ENCODE measurements around the gene GPD2.

DNA sequence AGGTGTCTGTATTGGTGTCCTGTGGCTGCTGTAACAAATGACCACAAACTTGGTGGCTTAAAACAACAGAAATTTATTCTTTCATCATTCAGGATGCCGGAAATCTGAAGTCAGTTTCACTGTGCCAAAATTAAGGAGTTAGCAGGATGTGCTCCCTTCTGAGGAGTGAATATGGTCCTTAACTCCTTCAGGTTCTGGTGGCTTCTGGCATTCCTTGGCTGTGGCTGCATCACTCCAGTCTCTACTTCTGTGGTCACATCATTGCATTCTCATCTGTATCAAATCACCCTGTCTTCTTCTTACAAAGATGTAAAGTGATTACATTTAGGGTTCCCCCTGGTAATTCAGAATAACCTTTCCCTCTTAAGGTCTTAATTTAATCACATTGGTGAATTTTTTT, 12.6 kb downstream of the GPD2 start:
- TF ChIP-seq, protein P1, sequence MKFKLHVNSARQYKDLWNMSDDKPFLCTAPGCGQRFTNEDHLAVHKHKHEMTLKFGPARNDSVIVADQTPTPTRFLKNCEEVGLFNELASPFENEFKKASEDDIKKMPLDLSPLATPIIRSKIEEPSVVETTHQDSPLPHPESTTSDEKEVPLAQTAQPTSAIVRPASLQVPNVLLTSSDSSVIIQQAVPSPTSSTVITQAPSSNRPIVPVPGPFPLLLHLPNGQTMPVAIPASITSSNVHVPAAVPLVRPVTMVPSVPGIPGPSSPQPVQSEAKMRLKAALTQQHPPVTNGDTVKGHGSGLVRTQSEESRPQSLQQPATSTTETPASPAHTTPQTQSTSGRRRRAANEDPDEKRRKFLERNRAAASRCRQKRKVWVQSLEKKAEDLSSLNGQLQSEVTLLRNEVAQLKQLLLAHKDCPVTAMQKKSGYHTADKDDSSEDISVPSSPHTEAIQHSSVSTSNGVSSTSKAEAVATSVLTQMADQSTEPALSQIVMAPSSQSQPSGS (tag by site-specific recombination; IDR thresholded peaks at IDR 0.05; ENCODE audit: low read depth) = no peak
- TF ChIP-seq ZNF140 (tag by site-specific recombination; IDR thresholded peaks at IDR 0.05) (no peak), REST (tag by site-specific recombination; IDR thresholded peaks at IDR 0.05) (no peak), ZNF114 (tag by site-specific recombination; IDR thresholded peaks at IDR 0.05) (no peak), ZNF184 (tag by site-specific recombination; IDR thresholded peaks at IDR 0.05) (no peak), BCL11A (tag by site-specific recombination; IDR thresholded peaks at IDR 0.05; ENCODE audit: low read depth) (no peak), YY1 (tag by site-specific recombination; IDR thresholded peaks at IDR 0.05) (no peak), ZNF600 (tag by site-specific recombination; IDR thresholded peaks at IDR 0.05) (no peak)
- TF ChIP-seq, protein P2, sequence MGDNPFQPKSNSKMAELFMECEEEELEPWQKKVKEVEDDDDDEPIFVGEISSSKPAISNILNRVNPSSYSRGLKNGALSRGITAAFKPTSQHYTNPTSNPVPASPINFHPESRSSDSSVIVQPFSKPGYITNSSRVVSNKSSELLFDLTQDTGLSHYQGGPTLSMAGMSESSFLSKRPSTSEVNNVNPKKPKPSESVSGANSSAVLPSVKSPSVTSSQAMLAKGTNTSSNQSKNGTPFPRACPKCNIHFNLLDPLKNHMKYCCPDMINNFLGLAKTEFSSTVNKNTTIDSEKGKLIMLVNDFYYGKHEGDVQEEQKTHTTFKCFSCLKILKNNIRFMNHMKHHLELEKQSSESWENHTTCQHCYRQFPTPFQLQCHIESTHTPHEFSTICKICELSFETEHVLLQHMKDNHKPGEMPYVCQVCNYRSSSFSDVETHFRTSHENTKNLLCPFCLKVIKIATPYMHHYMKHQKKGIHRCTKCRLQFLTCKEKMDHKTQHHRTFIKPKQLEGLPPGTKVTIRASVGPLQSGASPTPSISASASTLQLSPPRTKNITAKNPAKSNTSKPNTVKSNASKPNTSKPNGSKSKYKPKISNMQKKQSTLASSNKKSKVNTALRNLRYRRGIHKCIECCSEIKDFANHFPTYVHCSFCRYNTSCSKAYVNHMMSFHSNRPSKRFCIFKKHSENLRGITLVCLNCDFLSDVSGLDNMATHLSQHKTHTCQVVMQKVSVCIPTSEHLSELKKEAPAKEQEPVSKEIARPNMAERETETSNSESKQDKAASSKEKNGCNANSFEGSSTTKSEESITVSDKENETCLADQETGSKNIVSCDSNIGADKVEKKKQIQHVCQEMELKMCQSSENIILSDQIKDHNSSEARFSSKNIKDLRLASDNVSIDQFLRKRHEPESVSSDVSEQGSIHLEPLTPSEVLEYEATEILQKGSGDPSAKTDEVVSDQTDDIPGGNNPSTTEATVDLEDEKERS (tag by site-specific recombination; IDR thresholded peaks at IDR 0.05) = no peak
- TF ChIP-seq, protein P3, sequence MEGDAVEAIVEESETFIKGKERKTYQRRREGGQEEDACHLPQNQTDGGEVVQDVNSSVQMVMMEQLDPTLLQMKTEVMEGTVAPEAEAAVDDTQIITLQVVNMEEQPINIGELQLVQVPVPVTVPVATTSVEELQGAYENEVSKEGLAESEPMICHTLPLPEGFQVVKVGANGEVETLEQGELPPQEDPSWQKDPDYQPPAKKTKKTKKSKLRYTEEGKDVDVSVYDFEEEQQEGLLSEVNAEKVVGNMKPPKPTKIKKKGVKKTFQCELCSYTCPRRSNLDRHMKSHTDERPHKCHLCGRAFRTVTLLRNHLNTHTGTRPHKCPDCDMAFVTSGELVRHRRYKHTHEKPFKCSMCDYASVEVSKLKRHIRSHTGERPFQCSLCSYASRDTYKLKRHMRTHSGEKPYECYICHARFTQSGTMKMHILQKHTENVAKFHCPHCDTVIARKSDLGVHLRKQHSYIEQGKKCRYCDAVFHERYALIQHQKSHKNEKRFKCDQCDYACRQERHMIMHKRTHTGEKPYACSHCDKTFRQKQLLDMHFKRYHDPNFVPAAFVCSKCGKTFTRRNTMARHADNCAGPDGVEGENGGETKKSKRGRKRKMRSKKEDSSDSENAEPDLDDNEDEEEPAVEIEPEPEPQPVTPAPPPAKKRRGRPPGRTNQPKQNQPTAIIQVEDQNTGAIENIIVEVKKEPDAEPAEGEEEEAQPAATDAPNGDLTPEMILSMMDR (tag by site-specific recombination; IDR thresholded peaks at IDR 0.05) = no peak
